SK-N-SH treated with all-trans-retinoic acid at 6 μM for 48 hours (cell line): ENCODE measurements around the gene RS1.

ENCODE experiments used
- ARNTL ChIP-seq: fragments of 450-650 bp; formaldehyde crosslinking; IDR thresholded peaks from 2 replicates; pipeline ENCODE4 v1.5.0; 2020; ENCODE audit warnings: low read depth, mild to moderate bottlenecking, moderate library complexity, borderline replicate concordance
- CSDC2 ChIP-seq: fragments of 250-450 bp; sonication (Bioruptor Pico); IDR thresholded peaks from 2 replicates; pipeline ENCODE4 v1.5.0; 2020; ENCODE audit warnings: mild to moderate bottlenecking, moderate library complexity
- ESRRG ChIP-seq: fragments of 250-450 bp; sonication (Bioruptor Pico); IDR thresholded peaks from 2 replicates; pipeline ENCODE4 v1.6.1; 2021; ENCODE audit warnings: mild to moderate bottlenecking
- GLIS3 ChIP-seq: fragments of 250-450 bp; sonication (Bioruptor Pico); IDR thresholded peaks from 2 replicates; pipeline ENCODE4 v1.5.0; 2020; ENCODE audit warnings: mild to moderate bottlenecking, moderate library complexity
- OSR1 ChIP-seq: fragments of 250-450 bp; sonication (Bioruptor Pico); IDR thresholded peaks from 2 replicates; pipeline ENCODE4 v1.8.0; 2022; ENCODE audit warnings: moderate library complexity, mild to moderate bottlenecking, inconsistent platforms
- TCF4 ChIP-seq: fragments of 250-450 bp; sonication (Bioruptor Pico); IDR thresholded peaks from 2 replicates; pipeline ENCODE4 v1.8.0; 2021; ENCODE audit warnings: mild to moderate bottlenecking, moderate library complexity, borderline replicate concordance
- TOX ChIP-seq: fragments of 250-450 bp; sonication (Bioruptor Pico); IDR thresholded peaks from 2 replicates; pipeline ENCODE4 v1.8.0; 2021; ENCODE audit warnings: mild to moderate bottlenecking, moderate library complexity, borderline replicate concordance
- ZC3H10 ChIP-seq: fragments of 250-450 bp; sonication (Bioruptor Pico); IDR thresholded peaks from 2 replicates; pipeline ENCODE4 v1.5.1; 2021; ENCODE audit warnings: mild to moderate bottlenecking, moderate library complexity
- ZFP30 ChIP-seq: fragments of 450-650 bp; formaldehyde crosslinking; IDR thresholded peaks from 2 replicates; pipeline ENCODE4 v1.5.0; 2022; ENCODE audit warnings: mild to moderate bottlenecking, moderate library complexity
- ZNF8 ChIP-seq: fragments of 450-650 bp; formaldehyde crosslinking; IDR thresholded peaks from 2 replicates; pipeline ENCODE4 v1.5.0; 2020; ENCODE audit warnings: mild to moderate bottlenecking, moderate library complexity
- TF ChIP-seq, protein P1 (sequence below): fragments of 250-450 bp; sonication (Bioruptor Pico); IDR thresholded peaks from 2 replicates; pipeline ENCODE4 v1.5.1; 2020; ENCODE audit warnings: low read depth, mild to moderate bottlenecking, moderate library complexity
- TF ChIP-seq, protein P2 (sequence below): fragments of 250-450 bp; sonication (Bioruptor Pico); IDR thresholded peaks from 2 replicates; pipeline ENCODE4 v1.5.1; 2021; ENCODE audit warnings: mild to moderate bottlenecking, moderate library complexity
- TF ChIP-seq, protein P3 (sequence below): fragments of 250-450 bp; sonication (Bioruptor Pico); IDR thresholded peaks from 2 replicates; pipeline ENCODE4 v1.5.0; 2020; ENCODE audit warnings: mild to moderate bottlenecking, moderate library complexity
- TF ChIP-seq, protein P4 (sequence below): fragments of 250-450 bp; sonication (Bioruptor Pico); IDR thresholded peaks from 2 replicates; pipeline ENCODE4 v1.8.0; 2020; ENCODE audit warnings: mild to moderate bottlenecking, moderate library complexity, borderline replicate concordance

DNA sequence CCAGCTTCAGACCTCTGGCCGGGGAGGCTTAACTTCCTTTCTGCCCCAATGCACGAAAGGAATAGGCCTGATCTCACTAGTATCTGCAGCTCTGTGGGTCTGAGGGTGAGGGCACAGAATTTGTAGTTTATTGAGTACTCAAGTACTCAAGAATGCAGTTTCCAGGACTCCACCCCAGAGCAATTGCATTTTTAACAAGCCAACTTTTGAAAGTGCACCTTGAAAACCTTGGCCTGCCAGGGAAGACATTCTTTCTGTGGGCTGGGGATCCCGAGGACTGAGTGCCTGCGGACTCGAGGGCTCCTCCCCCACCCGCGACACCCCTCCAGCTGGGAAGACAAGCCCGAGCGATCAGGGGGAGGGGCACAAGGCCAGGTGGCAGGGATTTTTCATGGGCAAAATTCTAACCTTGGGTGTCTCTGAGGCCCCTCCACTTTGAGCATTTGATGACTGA lies 22.4 kb downstream of the RS1 start:
- TF ChIP-seq, protein P1, sequence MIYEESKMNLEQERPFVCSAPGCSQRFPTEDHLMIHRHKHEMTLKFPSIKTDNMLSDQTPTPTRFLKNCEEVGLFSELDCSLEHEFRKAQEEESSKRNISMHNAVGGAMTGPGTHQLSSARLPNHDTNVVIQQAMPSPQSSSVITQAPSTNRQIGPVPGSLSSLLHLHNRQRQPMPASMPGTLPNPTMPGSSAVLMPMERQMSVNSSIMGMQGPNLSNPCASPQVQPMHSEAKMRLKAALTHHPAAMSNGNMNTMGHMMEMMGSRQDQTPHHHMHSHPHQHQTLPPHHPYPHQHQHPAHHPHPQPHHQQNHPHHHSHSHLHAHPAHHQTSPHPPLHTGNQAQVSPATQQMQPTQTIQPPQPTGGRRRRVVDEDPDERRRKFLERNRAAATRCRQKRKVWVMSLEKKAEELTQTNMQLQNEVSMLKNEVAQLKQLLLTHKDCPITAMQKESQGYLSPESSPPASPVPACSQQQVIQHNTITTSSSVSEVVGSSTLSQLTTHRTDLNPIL (CRISPR knock-in tag): no peak
- TF ChIP-seq GLIS3 (CRISPR knock-in tag) (no peak), ARNTL (CRISPR knock-in tag) (no peak), ZFP30 (CRISPR knock-in tag) (no peak), TCF4 (CRISPR knock-in tag) (no peak), TOX (CRISPR knock-in tag) (no peak), OSR1 (CRISPR knock-in tag) (no peak), ZC3H10 (CRISPR knock-in tag) (no peak), ZNF8 (CRISPR knock-in tag) (no peak), ESRRG (CRISPR knock-in tag) (no peak), CSDC2 (no peak)
- TF ChIP-seq, protein P2, sequence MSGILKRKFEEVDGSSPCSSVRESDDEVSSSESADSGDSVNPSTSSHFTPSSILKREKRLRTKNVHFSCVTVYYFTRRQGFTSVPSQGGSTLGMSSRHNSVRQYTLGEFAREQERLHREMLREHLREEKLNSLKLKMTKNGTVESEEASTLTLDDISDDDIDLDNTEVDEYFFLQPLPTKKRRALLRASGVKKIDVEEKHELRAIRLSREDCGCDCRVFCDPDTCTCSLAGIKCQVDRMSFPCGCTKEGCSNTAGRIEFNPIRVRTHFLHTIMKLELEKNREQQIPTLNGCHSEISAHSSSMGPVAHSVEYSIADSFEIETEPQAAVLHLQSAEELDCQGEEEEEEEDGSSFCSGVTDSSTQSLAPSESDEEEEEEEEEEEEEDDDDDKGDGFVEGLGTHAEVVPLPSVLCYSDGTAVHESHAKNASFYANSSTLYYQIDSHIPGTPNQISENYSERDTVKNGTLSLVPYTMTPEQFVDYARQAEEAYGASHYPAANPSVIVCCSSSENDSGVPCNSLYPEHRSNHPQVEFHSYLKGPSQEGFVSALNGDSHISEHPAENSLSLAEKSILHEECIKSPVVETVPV: no peak
- TF ChIP-seq, protein P3, sequence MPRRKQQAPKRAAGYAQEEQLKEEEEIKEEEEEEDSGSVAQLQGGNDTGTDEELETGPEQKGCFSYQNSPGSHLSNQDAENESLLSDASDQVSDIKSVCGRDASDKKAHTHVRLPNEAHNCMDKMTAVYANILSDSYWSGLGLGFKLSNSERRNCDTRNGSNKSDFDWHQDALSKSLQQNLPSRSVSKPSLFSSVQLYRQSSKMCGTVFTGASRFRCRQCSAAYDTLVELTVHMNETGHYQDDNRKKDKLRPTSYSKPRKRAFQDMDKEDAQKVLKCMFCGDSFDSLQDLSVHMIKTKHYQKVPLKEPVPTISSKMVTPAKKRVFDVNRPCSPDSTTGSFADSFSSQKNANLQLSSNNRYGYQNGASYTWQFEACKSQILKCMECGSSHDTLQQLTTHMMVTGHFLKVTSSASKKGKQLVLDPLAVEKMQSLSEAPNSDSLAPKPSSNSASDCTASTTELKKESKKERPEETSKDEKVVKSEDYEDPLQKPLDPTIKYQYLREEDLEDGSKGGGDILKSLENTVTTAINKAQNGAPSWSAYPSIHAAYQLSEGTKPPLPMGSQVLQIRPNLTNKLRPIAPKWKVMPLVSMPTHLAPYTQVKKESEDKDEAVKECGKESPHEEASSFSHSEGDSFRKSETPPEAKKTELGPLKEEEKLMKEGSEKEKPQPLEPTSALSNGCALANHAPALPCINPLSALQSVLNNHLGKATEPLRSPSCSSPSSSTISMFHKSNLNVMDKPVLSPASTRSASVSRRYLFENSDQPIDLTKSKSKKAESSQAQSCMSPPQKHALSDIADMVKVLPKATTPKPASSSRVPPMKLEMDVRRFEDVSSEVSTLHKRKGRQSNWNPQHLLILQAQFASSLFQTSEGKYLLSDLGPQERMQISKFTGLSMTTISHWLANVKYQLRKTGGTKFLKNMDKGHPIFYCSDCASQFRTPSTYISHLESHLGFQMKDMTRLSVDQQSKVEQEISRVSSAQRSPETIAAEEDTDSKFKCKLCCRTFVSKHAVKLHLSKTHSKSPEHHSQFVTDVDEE (CRISPR knock-in tag): no peak
- TF ChIP-seq, protein P4, sequence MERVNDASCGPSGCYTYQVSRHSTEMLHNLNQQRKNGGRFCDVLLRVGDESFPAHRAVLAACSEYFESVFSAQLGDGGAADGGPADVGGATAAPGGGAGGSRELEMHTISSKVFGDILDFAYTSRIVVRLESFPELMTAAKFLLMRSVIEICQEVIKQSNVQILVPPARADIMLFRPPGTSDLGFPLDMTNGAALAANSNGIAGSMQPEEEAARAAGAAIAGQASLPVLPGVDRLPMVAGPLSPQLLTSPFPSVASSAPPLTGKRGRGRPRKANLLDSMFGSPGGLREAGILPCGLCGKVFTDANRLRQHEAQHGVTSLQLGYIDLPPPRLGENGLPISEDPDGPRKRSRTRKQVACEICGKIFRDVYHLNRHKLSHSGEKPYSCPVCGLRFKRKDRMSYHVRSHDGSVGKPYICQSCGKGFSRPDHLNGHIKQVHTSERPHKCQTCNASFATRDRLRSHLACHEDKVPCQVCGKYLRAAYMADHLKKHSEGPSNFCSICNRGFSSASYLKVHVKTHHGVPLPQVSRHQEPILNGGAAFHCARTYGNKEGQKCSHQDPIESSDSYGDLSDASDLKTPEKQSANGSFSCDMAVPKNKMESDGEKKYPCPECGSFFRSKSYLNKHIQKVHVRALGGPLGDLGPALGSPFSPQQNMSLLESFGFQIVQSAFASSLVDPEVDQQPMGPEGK (CRISPR knock-in tag): no peak
